ENCODE results near the gene COX20. TPM values are rescaled to one million over a fixed set of nuclear protein-coding genes. Genes with fewer than 3 reads are reported as not detected.

COX20 gene
- total RNA-seq, 1 donor from 2014 or later = 68.8 TPM

DNA sequence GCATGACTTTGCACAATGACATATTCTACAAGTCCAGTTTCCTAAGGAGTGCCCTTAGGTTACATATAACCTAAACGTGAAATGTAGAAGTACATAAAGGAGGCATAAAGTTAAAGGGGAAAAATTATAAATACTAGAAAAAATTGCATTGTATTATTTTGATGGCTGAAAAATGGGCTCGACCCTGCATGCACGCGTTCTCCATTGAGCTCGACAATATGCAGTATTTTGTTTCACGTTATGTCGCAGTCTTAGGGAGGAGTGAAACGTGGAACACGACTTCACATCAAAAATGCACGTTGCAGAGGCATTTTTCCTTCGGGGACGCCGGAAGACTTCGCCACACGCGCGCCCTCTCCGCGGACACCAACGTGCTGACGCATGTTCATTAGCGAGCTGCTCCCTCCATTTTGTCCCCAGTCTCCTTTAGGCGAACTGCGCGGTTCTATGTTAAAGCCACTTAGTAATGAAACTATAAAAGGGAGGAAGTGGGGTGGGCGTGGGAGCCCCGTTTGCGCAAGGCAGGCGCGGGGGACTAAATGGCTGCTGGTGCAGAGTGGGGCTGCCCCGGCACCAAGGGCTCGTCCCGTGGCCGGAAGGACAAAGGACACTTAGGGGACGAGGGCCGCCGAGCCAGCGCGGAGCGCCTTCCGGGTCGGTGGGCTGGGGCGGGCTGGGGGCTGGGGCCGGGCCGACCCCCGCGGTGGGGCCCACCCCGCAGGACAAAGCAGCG is 749 bp upstream of the COX20 start:
- peak; percentile 93 for DNase-seq

DNA sequence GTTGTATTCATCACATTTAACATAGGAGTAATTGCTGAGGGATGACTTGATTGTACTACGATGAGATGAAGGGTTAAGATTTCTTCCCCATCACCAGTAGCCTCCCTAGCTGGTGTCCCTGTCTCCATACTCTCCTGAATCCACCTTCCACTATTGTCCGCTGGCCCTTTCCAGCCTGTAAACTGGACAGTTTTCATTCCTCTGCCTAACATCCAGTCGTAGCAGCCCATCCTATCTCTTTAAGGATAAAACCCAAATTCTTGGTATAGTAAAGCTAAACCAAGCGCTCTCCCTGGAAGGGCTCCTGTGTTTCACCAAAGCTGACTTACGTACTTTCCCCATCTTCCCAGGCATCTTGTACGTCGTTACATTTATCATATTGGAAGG is 670 bp downstream of the COX20 start:
- intact Hi-C loops (cut with micrococcal nuclease) = loop anchor here (10.0 kb wide), 1 partner anchor 139 kb away; no protein-coding TSS in a partner anchor
- peaks cover 28% of the 10 kb centered on the region for H3K36me3 ChIP-seq
- no peaks in the 10 kb centered on the region for H3K27me3 ChIP-seq (ENCODE audit: low read depth)
- DNase-seq = no peak
- no peaks in the 10 kb centered on the region for H3K9me3 ChIP-seq (replicated peaks)
- H3K27ac ChIP-seq (replicated peaks) = peak overlapping the region; percentile 99
- peaks cover 68% of the 10 kb centered on the region for H3K4me1 ChIP-seq
- TF ChIP-seq, protein P1, sequence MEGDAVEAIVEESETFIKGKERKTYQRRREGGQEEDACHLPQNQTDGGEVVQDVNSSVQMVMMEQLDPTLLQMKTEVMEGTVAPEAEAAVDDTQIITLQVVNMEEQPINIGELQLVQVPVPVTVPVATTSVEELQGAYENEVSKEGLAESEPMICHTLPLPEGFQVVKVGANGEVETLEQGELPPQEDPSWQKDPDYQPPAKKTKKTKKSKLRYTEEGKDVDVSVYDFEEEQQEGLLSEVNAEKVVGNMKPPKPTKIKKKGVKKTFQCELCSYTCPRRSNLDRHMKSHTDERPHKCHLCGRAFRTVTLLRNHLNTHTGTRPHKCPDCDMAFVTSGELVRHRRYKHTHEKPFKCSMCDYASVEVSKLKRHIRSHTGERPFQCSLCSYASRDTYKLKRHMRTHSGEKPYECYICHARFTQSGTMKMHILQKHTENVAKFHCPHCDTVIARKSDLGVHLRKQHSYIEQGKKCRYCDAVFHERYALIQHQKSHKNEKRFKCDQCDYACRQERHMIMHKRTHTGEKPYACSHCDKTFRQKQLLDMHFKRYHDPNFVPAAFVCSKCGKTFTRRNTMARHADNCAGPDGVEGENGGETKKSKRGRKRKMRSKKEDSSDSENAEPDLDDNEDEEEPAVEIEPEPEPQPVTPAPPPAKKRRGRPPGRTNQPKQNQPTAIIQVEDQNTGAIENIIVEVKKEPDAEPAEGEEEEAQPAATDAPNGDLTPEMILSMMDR (IDR thresholded peaks at IDR 0.05; ENCODE audit: borderline replicate concordance) = no peak
- H3K4me3 ChIP-seq = peak overlapping the region; percentile 79

More for the DNA sequence above, 749 bp upstream of the COX20 start:
- TF ChIP-seq, protein P1 (IDR thresholded peaks at IDR 0.05; ENCODE audit: borderline replicate concordance) = no peak
- H3K27me3 ChIP-seq (ENCODE audit: low read depth) = no peaks in the 10 kb centered on the region
- H3K9me3 ChIP-seq (replicated peaks) = no peaks in the 10 kb centered on the region
- H3K36me3 ChIP-seq = peaks cover 17% of the 10 kb centered on the region
- intact Hi-C loops (cut with micrococcal nuclease) = loop anchor here (10.0 kb wide), 1 partner anchor 140 kb away; no protein-coding TSS in a partner anchor
- H3K27ac ChIP-seq (replicated peaks) = peak overlapping the region; percentile 99
- peak overlapping the region; percentile 79 for H3K4me3 ChIP-seq
- peaks cover 54% of the 10 kb centered on the region for H3K4me1 ChIP-seq

DNA sequence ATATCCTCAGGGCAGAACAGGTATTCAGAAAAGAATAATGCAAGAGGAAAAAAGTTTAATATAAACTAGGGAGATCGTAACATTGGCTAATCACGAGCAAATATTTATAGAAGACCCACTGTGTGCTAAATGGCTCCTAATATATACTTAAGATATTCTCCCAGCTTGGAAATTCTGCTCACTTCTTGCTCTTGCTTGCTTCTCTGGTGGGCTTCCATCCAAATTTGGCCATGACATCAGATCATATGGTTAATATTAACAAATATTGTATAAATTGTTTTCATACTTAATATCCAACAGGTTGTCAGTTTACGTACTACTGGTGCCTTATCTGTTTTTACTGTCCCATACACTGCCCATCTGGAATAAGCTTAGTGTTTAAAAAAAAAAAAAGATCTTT is 1.1 kb downstream of the COX20 start:
- H3K27me3 ChIP-seq (ENCODE audit: low read depth) = no peaks in the 10 kb centered on the region
- H3K9me3 ChIP-seq (replicated peaks) = no peaks in the 10 kb centered on the region
- no peak for DNase-seq
- TF ChIP-seq, protein P1 (IDR thresholded peaks at IDR 0.05; ENCODE audit: borderline replicate concordance) = no peak
- peaks cover 71% of the 10 kb centered on the region for H3K4me1 ChIP-seq
- H3K27ac ChIP-seq (replicated peaks) = peak overlapping the region; percentile 99
- H3K36me3 ChIP-seq = peaks cover 33% of the 10 kb centered on the region
- peak overlapping the region; percentile 79 for H3K4me3 ChIP-seq
- intact Hi-C loops (cut with micrococcal nuclease) = loop anchor here (10.0 kb wide), 1 partner anchor 138 kb away; no protein-coding TSS in a partner anchor

DNA sequence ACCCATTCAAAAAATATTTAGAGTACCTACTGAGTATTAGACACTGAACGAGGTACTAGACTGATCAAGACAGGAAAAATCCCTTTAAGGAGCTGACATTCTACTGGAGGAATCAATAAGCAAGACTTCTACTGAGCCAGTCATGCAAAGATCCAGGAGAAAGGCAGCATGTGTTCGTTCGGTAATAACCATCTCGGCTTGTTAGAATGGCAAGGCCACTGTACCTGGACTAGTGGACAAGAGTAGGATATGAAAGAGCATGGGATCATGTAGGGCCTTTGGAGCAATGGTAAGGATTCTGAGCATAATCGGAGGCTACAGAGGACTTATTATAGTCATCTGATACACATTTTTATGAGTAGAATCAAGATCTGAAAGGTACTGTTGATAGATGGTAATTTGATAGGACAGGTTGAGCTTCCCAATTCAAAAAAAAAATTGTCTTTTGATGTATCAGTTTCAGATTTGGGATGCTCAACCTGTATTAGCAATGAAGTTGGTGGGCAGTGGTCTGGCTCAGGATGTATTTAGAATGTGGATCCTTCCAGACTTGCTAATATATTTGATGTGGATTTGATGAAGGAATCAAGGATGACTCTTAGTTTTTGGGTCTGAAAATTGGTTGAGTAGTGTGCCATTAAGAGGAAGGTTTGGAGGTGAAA is 2.3 kb downstream of the COX20 start:
- intact Hi-C loops (cut with micrococcal nuclease) = loop anchor here (10.0 kb wide), 1 partner anchor 137 kb away; no protein-coding TSS in a partner anchor
- Histone ChIP-seq H3K27me3 (ENCODE audit: low read depth) (no peaks in the 10 kb centered on the region), H3K4me3 (peak overlapping the region; percentile 79), H3K27ac (replicated peaks) (peak overlapping the region; percentile 99), H3K4me1 (peaks cover 79% of the 10 kb centered on the region), H3K9me3 (replicated peaks) (no peaks in the 10 kb centered on the region), H3K36me3 (peaks cover 44% of the 10 kb centered on the region)
- TF ChIP-seq, protein P1 (IDR thresholded peaks at IDR 0.05; ENCODE audit: borderline replicate concordance) = no peak
- DNase-seq = no peak

DNA sequence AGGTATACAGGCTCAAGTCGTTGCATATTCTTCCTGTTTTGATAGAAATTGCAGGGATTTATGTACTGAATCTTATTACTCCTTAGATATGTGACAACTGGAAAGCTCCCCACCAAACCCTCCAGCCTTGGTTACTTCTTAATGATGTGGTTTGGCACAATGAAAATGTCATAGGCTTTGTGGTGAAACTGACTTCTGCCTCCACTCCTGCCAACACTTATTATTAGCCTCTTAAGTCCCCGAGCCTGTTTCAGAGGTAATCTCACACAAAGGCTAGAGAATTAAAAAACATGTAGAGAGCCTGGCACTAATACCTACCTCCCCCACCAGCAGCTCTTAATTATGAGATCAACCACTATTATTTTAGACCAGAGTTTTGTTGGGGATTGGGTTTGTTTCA is 4.2 kb downstream of the COX20 start:
- H3K27me3 ChIP-seq (ENCODE audit: low read depth) = no peaks in the 10 kb centered on the region
- H3K4me1 ChIP-seq = peaks cover 82% of the 10 kb centered on the region
- peak overlapping the region; percentile 24 for H3K27ac ChIP-seq (replicated peaks)
- peaks cover 63% of the 10 kb centered on the region for H3K36me3 ChIP-seq
- H3K9me3 ChIP-seq (replicated peaks) = no peaks in the 10 kb centered on the region
- TF ChIP-seq, protein P1 (IDR thresholded peaks at IDR 0.05; ENCODE audit: borderline replicate concordance) = no peak
- H3K4me3 ChIP-seq = no peak overlapping the region
- no peak for DNase-seq
- intact Hi-C loops (cut with micrococcal nuclease) = loop anchor here (10.0 kb wide), 1 partner anchor 135 kb away; no protein-coding TSS in a partner anchor

Measured in left ventricle myocardium inferior (tissue), 1 donor.